OCI-LY7 (cell line): ENCODE results near the gene TUBGCP2. TPM values are rescaled to one million over a fixed set of nuclear protein-coding genes. Genes with fewer than 3 reads are reported as not detected.

Experiments used
- BruUV-seq: library from RNA; stranded (reverse); fragments of 400-500 nt; replicated peaks from 2 replicates; lab custom pipeline; 2021; lab: Mats Ljungman, UMichigan
- CTCF ChIA-PET: fragments of 300-600 bp; sonication (Branson Sonifier 250); formaldehyde crosslinking; loops from one replicate; lab custom pipeline; 2022; ENCODE audit warnings: antibody characterized with exemption; ENCODE audit not compliant: unreplicated experiment; lab: Charles Lee
- POLR2A ChIA-PET: fragments of 300-600 bp; sonication (Branson Sonifier 250); formaldehyde crosslinking; loops from one replicate; lab custom pipeline; 2022; ENCODE audit warnings: antibody characterized with exemption; lab: Charles Lee
- DNase-seq: peaks from one replicate; pipeline ENCODE4 v3.0.0-alpha.2; 2015; ENCODE audit warnings: low spot score
- H2AFZ ChIP-seq: fragments of 200-600 bp; sonication (generic), shearing (Covaris generic); 2 replicates; pipeline ENCODE4 v1.6.1; 2014; ENCODE audit warnings: mild to moderate bottlenecking, antibody characterized with exemption, low read length, moderate library complexity
- H3K27ac ChIP-seq: fragments of 200-600 bp; sonication (generic); 2 replicates; pipeline ENCODE4 v1.5.1; 2014; ENCODE audit warnings: mixed run types, low read depth, mild to moderate bottlenecking, moderate library complexity, low read length, inconsistent platforms; ENCODE audit not compliant: poor library complexity, severe bottlenecking
- H3K36me3 ChIP-seq: fragments of 200-600 bp; sonication (generic); 2 replicates; pipeline ENCODE4 v1.6.1; 2014; ENCODE audit warnings: mild to moderate bottlenecking, antibody characterized with exemption, low read length, moderate library complexity, mixed read lengths; ENCODE audit not compliant: insufficient read depth
- H3K4me1 ChIP-seq: fragments of 200-600 bp; sonication (generic); 2 replicates; pipeline ENCODE4 v1.5.1; 2014; ENCODE audit warnings: mild to moderate bottlenecking, low read length; ENCODE audit not compliant: insufficient read depth, poor library complexity, severe bottlenecking
- H3K4me2 ChIP-seq: fragments of 200-600 bp; sonication (generic); 2 replicates; pipeline ENCODE4 v1.6.1; 2014; ENCODE audit warnings: mild to moderate bottlenecking, low read length
- H3K4me3 ChIP-seq: fragments of 200-600 bp; sonication (generic); 2 replicates; pipeline ENCODE4 v1.5.1; 2014; ENCODE audit warnings: mild to moderate bottlenecking, low read depth, low read length; ENCODE audit not compliant: poor library complexity, severe bottlenecking
- H3K79me2 ChIP-seq: fragments of 200-600 bp; sonication (generic); 2 replicates; pipeline ENCODE4 v1.6.1; 2016; ENCODE audit warnings: low read depth, mild to moderate bottlenecking, low read length, moderate library complexity, mixed read lengths; ENCODE audit not compliant: insufficient read depth
- H3K9me2 ChIP-seq: fragments of 200-600 bp; sonication (generic); 2 replicates; pipeline ENCODE4 v1.6.1; 2016; ENCODE audit warnings: mild to moderate bottlenecking, low read length, mixed read lengths; ENCODE audit not compliant: insufficient read depth
- H3K9me3 ChIP-seq: fragments of 200-600 bp; sonication (generic); 2 replicates; pipeline ENCODE4 v1.6.1; 2014; ENCODE audit warnings: mild to moderate bottlenecking, mixed run types, low read length, mixed read lengths
- H4K20me1 ChIP-seq: fragments of 200-600 bp; sonication (generic); 2 replicates; pipeline ENCODE4 v1.6.1; 2014; ENCODE audit warnings: mild to moderate bottlenecking, antibody characterized with exemption, low read length, moderate library complexity, mixed read lengths; ENCODE audit not compliant: insufficient read depth
- CTCF ChIP-seq: fragments of 200-600 bp; sonication (generic); conservative IDR thresholded peaks from 2 replicates; pipeline ENCODE4 v1.5.1; 2014; ENCODE audit warnings: mild to moderate bottlenecking, antibody characterized with exemption, low read length, moderate library complexity, mixed read lengths
- EZH2phosphoT487 ChIP-seq: fragments of 200-600 bp; sonication (generic); IDR thresholded peaks from 2 replicates; pipeline ENCODE4 v1.6.1; 2018; ENCODE audit warnings: low read depth, borderline replicate concordance, mild to moderate bottlenecking, mixed run types, antibody characterized with exemption, low read length, moderate library complexity, mixed read lengths
- intact Hi-C: fragments of 100-400 bp; cut with micrococcal nuclease; formaldehyde crosslinking; loops from one replicate; pipeline ENCODE4 v1.10.0; 2022; ENCODE audit not compliant: unreplicated experiment
- total RNA-seq, 2 experiments: library from RNA; depleted of rRNA in 1 of 2; stranded (reverse); fragments of >200 nt in 1 of 2; shearing (Covaris generic) in 1 of 2; gene quantifications; 2 replicates each; pipeline ENCODE4 v1.2.3, GENCODE V29; 2014 to 2022

Gene TUBGCP2
- total RNA-seq, 2 experiments from 2014 or later: 40.5 to 56.1 TPM

GRCh38 chr10:133289761-133290160, 18.9 kb downstream of the TUBGCP2 start:
- Histone ChIP-seq H2AFZ (no peak overlapping the region), H3K9me3 (no peaks in the 10 kb centered on the region), H3K27ac (no peak overlapping the region), H4K20me1 (no peaks in the 10 kb centered on the region), H3K4me2 (no peak overlapping the region), H3K9me2 (no peaks in the 10 kb centered on the region), H3K4me1 (no peaks in the 10 kb centered on the region), H3K36me3 (peaks cover 83% of the 10 kb centered on the region), H3K79me2 (no peaks in the 10 kb centered on the region), H3K4me3 (no peak overlapping the region)
- CTCF ChIA-PET: no interaction called here
- TF ChIP-seq CTCF (no peak), EZH2phosphoT487 (no peak)
- intact Hi-C loops: no loop called here
- BruUV-seq: no TSS peak
- POLR2A ChIA-PET: interaction anchor here (0.7 kb wide), 1 partner anchor 206 kb away, joined by 4 read pairs; no protein-coding TSS in a partner anchor
- DNase-seq: no peak

- H3K4me3 ChIP-seq: no peak overlapping the region
- DNase-seq: no peak
- no peak overlapping the region for H3K4me2 ChIP-seq
- no peaks in the 10 kb centered on the region for H4K20me1 ChIP-seq
- no peaks in the 10 kb centered on the region for H3K79me2 ChIP-seq
- intact Hi-C loops: no loop called here
- no peaks in the 10 kb centered on the region for H3K9me3 ChIP-seq
- no peak overlapping the region for H3K27ac ChIP-seq
- H3K36me3 ChIP-seq: peaks cover 80% of the 10 kb centered on the region
- no peaks in the 10 kb centered on the region for H3K4me1 ChIP-seq
- no peaks in the 10 kb centered on the region for H3K9me2 ChIP-seq
- TF ChIP-seq EZH2phosphoT487: no peak
- no peak for TF ChIP-seq CTCF
- no peak overlapping the region for H2AFZ ChIP-seq
- CTCF ChIA-PET: no interaction called here
- no TSS peak for BruUV-seq
- POLR2A ChIA-PET: no interaction called here
Measured at GRCh38 chr10:133287832-133288500, 20.7 kb downstream of the TUBGCP2 start.

- H3K36me3 ChIP-seq: peaks cover 77% of the 10 kb centered on the region
- POLR2A ChIA-PET: no interaction called here
Measured at GRCh38 chr10:133286366-133286765, 22.3 kb downstream of the TUBGCP2 start.

More at GRCh38 chr10:133286366-133286765, 22.3 kb downstream of the TUBGCP2 start:
- H3K9me2 ChIP-seq: no peaks in the 10 kb centered on the region
- H3K4me3 ChIP-seq: no peak overlapping the region
- H4K20me1 ChIP-seq: no peaks in the 10 kb centered on the region
- DNase-seq: no peak
- H3K4me2 ChIP-seq: no peak overlapping the region
- no peak overlapping the region for H2AFZ ChIP-seq
- CTCF ChIA-PET: no interaction called here
- H3K4me1 ChIP-seq: no peaks in the 10 kb centered on the region
- TSS peak; percentile 63 for BruUV-seq
- intact Hi-C loops: no loop called here
- H3K27ac ChIP-seq: no peak overlapping the region
- no peaks in the 10 kb centered on the region for H3K79me2 ChIP-seq
- H3K9me3 ChIP-seq: no peaks in the 10 kb centered on the region
- TF ChIP-seq CTCF (no peak), EZH2phosphoT487 (no peak)
